Colonic mucosa (tissue), 4 donors: ENCODE measurements around the gene LYRM4. TPM values are rescaled to one million over a fixed set of nuclear protein-coding genes. Genes with fewer than 3 reads are reported as not detected.

Source experiments
- DNase-seq: peaks from one replicate; pipeline ENCODE4 v3.0.0-alpha.2; 2020
- H3K27ac ChIP-seq: fragments of 200-600 bp; one replicate; pipeline ENCODE4 v1.8.0; 2021
- H3K27me3 ChIP-seq: fragments of 200-600 bp; one replicate; pipeline ENCODE4 v1.8.0; 2021
- H3K36me3 ChIP-seq: fragments of 200-600 bp; one replicate; pipeline ENCODE4 v1.8.0; 2021
- H3K4me1 ChIP-seq: fragments of 200-600 bp; one replicate; pipeline ENCODE4 v1.8.0; 2021; ENCODE audit warnings: mild to moderate bottlenecking
- H3K4me3 ChIP-seq: fragments of 200-600 bp; one replicate; pipeline ENCODE4 v1.8.0; 2021
- H3K9ac ChIP-seq, 2 donors: one replicate each; pipeline ENCODE4 v1.7.0; 2013; ENCODE audit warnings: control low read depth in 2 of 2, low read depth in 2 of 2, low read length in 2 of 2
- H3K9me3 ChIP-seq: fragments of 200-600 bp; one replicate; pipeline ENCODE4 v1.8.0; 2021
- CTCF ChIP-seq: fragments of 200-600 bp; IDR thresholded peaks from one replicate; pipeline ENCODE4 v1.8.0; 2022; ENCODE audit warnings: antibody characterized with exemption, mild to moderate bottlenecking
- intact Hi-C: fragments of 100-400 bp; cut with DNase I; formaldehyde crosslinking; loops from one replicate; pipeline ENCODE4 v1.14.1; 2022
- total RNA-seq, 2 donors: library from RNA; stranded (reverse); fragmentation: NEBNext Ultra II Directional in 1 of 2; extraction: Animal tissue kit (Norgen Biotek cat#: 25700) in 1 of 2; gene quantifications; one replicate each; pipeline ENCODE4 v1.2.1, GENCODE V29; 2021
- donor health status: healthy.
- donor health status: DM: no; HTN: no; CAD: no.
- donor health status: DM: no; HTN: no; CAD: no.

LYRM4 gene
- total RNA-seq, 2 donors from 2014 or later = 14.0 to 17.4 TPM

GRCh38 chr6:5162355-5162754, 98.4 kb downstream of the LYRM4 start:
- no peak for DNase-seq
- H3K9me3 ChIP-seq = no peaks in the 10 kb centered on the region

DNA sequence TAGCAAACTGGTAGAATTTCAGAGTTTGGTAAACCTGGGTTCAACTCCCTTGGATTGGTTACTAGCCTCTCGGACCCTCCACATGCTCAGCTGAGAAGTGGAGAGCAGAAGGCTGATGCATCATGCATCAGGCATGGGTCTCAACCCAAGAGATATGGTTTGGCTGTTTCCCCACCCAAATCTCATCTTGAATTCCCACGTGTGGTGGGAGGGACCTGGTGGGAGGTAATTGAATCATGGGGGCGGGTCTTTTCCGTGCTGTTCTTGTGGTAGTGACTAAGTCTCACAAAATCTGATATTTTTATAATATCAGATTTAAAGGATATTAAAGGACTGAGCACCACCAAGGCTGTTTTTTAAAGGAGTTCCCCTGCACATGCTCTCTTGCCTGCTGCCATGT, 100.5 kb downstream of the LYRM4 start:
- no peaks in the 10 kb centered on the region for H3K27me3 ChIP-seq
- intact Hi-C loops = no loop called here

More at GRCh38 chr6:5162355-5162754, 98.4 kb downstream of the LYRM4 start:
- no peaks in the 10 kb centered on the region for H3K4me1 ChIP-seq
- TF ChIP-seq CTCF = no peak
- no peaks in the 10 kb centered on the region for H3K27me3 ChIP-seq
- no peak overlapping the region for H3K9ac ChIP-seq
- intact Hi-C loops = no loop called here
- H3K27ac ChIP-seq = no peak overlapping the region
- H3K4me3 ChIP-seq = no peak overlapping the region
- H3K36me3 ChIP-seq = no peaks in the 10 kb centered on the region

DNA sequence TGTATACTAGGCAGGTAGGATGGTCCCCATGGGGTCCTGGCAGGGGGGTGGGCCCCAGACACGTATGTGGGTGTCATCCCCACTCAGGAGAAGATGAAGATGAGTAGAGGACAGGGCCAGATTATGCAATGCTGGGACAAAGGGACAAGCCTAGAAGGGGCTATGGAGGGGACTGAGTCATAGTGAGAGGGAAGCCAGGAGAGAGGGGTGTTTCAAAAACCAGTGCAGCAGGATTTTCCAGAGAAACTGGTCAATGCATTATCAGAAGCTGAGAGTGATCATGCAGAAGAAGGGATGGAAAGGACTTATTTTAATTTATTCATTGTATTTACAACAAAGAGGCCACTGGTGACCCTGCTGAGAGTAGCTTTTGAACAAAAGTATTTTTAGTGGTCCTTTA, 101.6 kb downstream of the LYRM4 start:
- Histone ChIP-seq H3K4me3 (no peak overlapping the region), H3K27ac (no peak overlapping the region), H3K4me1 (no peaks in the 10 kb centered on the region), H3K9me3 (no peaks in the 10 kb centered on the region), H3K9ac (no peak overlapping the region), H3K36me3 (no peaks in the 10 kb centered on the region), H3K27me3 (no peaks in the 10 kb centered on the region)
- no peak for DNase-seq
- no peak for TF ChIP-seq CTCF
- intact Hi-C loops = no loop called here

More for the DNA sequence above, 100.5 kb downstream of the LYRM4 start:
- no peak for TF ChIP-seq CTCF
- DNase-seq = no peak
- no peak overlapping the region for H3K9ac ChIP-seq
- no peak overlapping the region for H3K27ac ChIP-seq
- H3K4me1 ChIP-seq = no peaks in the 10 kb centered on the region
- H3K9me3 ChIP-seq = no peaks in the 10 kb centered on the region
- no peaks in the 10 kb centered on the region for H3K36me3 ChIP-seq
- H3K4me3 ChIP-seq = no peak overlapping the region

DNA sequence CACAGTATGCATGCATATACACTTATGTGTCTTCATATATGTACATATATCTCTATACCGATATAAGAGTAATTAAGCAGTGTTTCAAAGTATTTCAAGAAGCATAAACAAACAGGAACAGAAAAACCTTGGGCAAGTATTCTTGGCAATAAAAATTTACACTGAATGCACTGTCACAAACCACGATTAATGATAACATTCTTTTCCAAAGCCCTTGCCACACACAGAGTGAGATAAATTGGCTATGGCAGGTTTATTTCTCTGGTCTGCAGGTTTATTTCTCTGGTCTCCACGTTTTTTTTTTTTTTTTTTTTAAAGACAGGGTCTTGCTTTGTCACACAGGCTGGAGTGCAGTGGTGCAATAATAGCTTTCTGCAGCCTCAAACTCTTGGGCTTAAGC, 102.6 kb downstream of the LYRM4 start:
- intact Hi-C loops = no loop called here
- H3K27ac ChIP-seq = no peak overlapping the region

DNA sequence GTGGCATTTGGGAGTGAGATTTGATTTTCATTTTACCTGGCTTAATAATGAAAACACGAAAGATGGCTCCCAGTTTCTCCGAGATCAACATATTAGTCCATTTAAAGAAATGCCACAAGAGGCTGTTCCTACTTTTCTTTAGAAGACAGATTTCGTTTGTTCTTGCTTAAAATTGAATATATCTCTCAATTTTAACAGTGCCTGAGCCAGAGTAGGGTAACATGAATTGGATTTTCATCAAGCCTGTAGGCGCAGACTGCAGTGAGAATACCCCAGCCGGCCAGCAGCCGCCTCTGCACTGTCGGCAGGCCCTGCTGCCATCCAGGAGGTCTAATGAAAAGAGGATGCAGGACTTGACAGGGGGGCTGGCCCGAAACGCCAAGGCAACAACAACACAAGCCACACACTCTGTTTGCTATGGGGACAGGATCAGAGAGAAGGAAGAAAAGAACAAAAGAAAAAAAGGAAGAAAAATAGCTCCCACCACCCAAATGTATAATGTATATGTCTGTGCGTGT, 103.1 kb downstream of the LYRM4 start:
- H3K36me3 ChIP-seq = no peaks in the 10 kb centered on the region
- H3K4me3 ChIP-seq = no peak overlapping the region
- no peaks in the 10 kb centered on the region for H3K4me1 ChIP-seq
- no peak overlapping the region for H3K27ac ChIP-seq
- no peaks in the 10 kb centered on the region for H3K27me3 ChIP-seq
- DNase-seq = no peak
- no peak overlapping the region for H3K9ac ChIP-seq
- no peaks in the 10 kb centered on the region for H3K9me3 ChIP-seq
- no peak for TF ChIP-seq CTCF
- intact Hi-C loops = no loop called here

More for the DNA sequence above, 102.6 kb downstream of the LYRM4 start:
- H3K27me3 ChIP-seq = no peaks in the 10 kb centered on the region
- H3K9me3 ChIP-seq = no peaks in the 10 kb centered on the region
- H3K4me3 ChIP-seq = no peak overlapping the region
- no peaks in the 10 kb centered on the region for H3K36me3 ChIP-seq
- TF ChIP-seq CTCF = no peak
- no peak for DNase-seq
- no peaks in the 10 kb centered on the region for H3K4me1 ChIP-seq
- no peak overlapping the region for H3K9ac ChIP-seq
